ENCODE results near the gene CA10.

- TF ChIP-seq GLIS3 (CRISPR knock-in tag; IDR thresholded peaks at IDR 0.05) = no peak
- TF ChIP-seq CREB5 (CRISPR knock-in tag; IDR thresholded peaks at IDR 0.05; ENCODE audit: low read depth) = no peak
- TF ChIP-seq ZNF8 (CRISPR knock-in tag; IDR thresholded peaks at IDR 0.05) = no peak
- no peak for TF ChIP-seq ESRRG (CRISPR knock-in tag; IDR thresholded peaks at IDR 0.05)
- TF ChIP-seq ISL1 (CRISPR knock-in tag; IDR thresholded peaks at IDR 0.05) = peak; percentile 59
- no peak for TF ChIP-seq OSR1 (CRISPR knock-in tag; IDR thresholded peaks at IDR 0.05)
Observed at GRCh38 chr17:52064791-52065211, 93.7 kb downstream of the CA10 start.
